Adrenal gland (tissue), 5 donors: Measurements from ENCODE around the gene ENDOV.

Source experiments
- CTCF ChIP-seq, 6 experiments: fragments of 450-650 bp in 4 of 6; fragments of 200-600 bp in 2 of 6; sonication (generic) in 1 of 6; IDR thresholded peaks; 1 replicate in 5 of 6; 2 replicates in 1 of 6; pipeline versions ENCODE4 v1.5.1 to v1.8.0; 2016 to 2021; ENCODE audit warnings: antibody characterized with exemption in 6 of 6, mild to moderate bottlenecking in 2 of 6, moderate library complexity in 1 of 6
- POLR2A ChIP-seq, 2 donors: fragments of 450-650 bp; IDR thresholded peaks; one replicate each; pipeline ENCODE4 v1.6.1; 2017; ENCODE audit warnings: antibody characterized with exemption in 2 of 2, mild to moderate bottlenecking in 2 of 2, moderate library complexity in 1 of 2
- donor health status: DM: no; HTN: no; CAD: no.

DNA sequence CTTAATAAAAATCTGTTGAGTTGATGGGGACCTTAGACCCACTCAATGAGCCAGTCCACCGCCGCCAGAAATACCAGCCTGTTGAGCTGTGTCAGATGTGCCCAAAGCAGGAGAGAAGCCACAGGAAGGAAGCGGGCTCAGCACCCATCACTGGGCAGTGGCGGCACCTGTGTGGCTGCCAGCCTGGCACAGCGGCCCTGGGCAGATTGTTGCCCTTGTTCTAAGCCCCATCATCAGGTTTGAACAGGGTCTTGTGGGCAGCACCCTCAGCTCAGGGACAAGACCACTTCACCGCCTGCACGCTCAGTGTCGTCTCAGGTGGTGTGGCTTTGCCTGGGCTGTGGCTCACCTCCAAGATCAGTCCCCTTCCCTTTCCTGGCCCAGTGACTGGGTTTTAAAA, 9.3 kb downstream of the ENDOV start:
- no peak for TF ChIP-seq CTCF (IDR thresholded peaks at IDR 0.05)
- TF ChIP-seq POLR2A (IDR thresholded peaks at IDR 0.05), result no peak
